Kidney (tissue), 14 donors: ENCODE measurements around the gene ZNRF3. TPM values are rescaled to one million over a fixed set of nuclear protein-coding genes. Genes with fewer than 3 reads are reported as not detected.

Experiments used
- DNase-seq, 5 donors: peaks; one replicate each; pipeline ENCODE4 v3.0.0-alpha.2; 2013 to 2020
- FAIRE-seq: peaks from 2 replicates; lab custom pipeline; 2012; peaks lifted over from hg19 to GRCh38; lab: Jason Lieb, UNC
- H3K27ac ChIP-seq, 2 donors: one replicate each; pipeline ENCODE4 v1.7.0; 2013; ENCODE audit warnings: low read depth in 2 of 2, low read length in 2 of 2, inconsistent platforms in 1 of 2
- H3K27me3 ChIP-seq: one replicate; pipeline ENCODE4 v1.7.1; 2013; ENCODE audit warnings: low read length, inconsistent platforms; ENCODE audit not compliant: control insufficient read depth, insufficient read depth
- H3K36me3 ChIP-seq, 3 donors: one replicate each; pipeline versions ENCODE4 v1.7.0 to v1.7.1; 2013; ENCODE audit warnings: low read length in 3 of 3, control low read depth in 1 of 3, inconsistent platforms in 1 of 3; ENCODE audit not compliant: insufficient read depth in 3 of 3, control insufficient read depth in 2 of 3
- H3K4me1 ChIP-seq, 3 donors: one replicate each; pipeline versions ENCODE4 v1.7.0 to v1.7.1; 2013; ENCODE audit warnings: low read length in 3 of 3, inconsistent platforms in 1 of 3, low read depth in 1 of 3; ENCODE audit not compliant: control insufficient read depth in 2 of 3, insufficient read depth in 2 of 3
- H3K4me3 ChIP-seq, 3 donors: one replicate each; pipeline versions ENCODE4 v1.7.0 to v1.8.1; 2013; ENCODE audit warnings: low read length in 3 of 3, control low read depth in 1 of 3, inconsistent platforms in 1 of 3
- H3K9ac ChIP-seq, 3 donors: one replicate each; pipeline versions ENCODE4 v1.7.0 to v1.7.1; 2013; ENCODE audit warnings: low read length in 3 of 3, control low read depth in 1 of 3, inconsistent platforms in 1 of 3
- H3K9me3 ChIP-seq, 3 donors: one replicate each; pipeline versions ENCODE4 v1.7.0 to v1.7.1; 2013; ENCODE audit warnings: low read length in 3 of 3, control low read depth in 1 of 3, inconsistent platforms in 1 of 3; ENCODE audit not compliant: control insufficient read depth in 2 of 3, insufficient read depth in 1 of 3
- intact Hi-C: fragments of 100-400 bp; cut with DNase I; formaldehyde crosslinking; loops from one replicate; pipeline ENCODE4 v1.11.1; 2022
- polyA plus RNA-seq: library from polyadenylated mRNA; stranded (reverse); fragments of 350-450 nt; fragmentation: Illumina TruSeq; extraction: RNeasy Lipid Tissue Mini Kit (QIAGEN cat#74804); gene quantifications from one replicate; pipeline ENCODE4 v1.2.3, GENCODE V29; 2014; ENCODE audit warnings: low read depth, low replicate concordance; ENCODE audit not compliant: insufficient read depth
- total RNA-seq: library from RNA; stranded (reverse); fragmentation: NEBNext Ultra II Directional; extraction: Animal tissue kit (Norgen Biotek cat#: 25700); gene quantifications from one replicate; pipeline ENCODE4 v1.2.1, GENCODE V29; 2021
- TF ChIP-seq, protein P1 (sequence below): IDR thresholded peaks from 3 replicates; pipeline ENCODE4 v1.5.1; 2012; ENCODE audit warnings: mild to moderate bottlenecking, moderate library complexity, borderline replicate concordance; ENCODE audit not compliant: insufficient read depth; ENCODE audit errors: extremely low read depth
- donor health status: control.
- donor health status: control.
- donor health status: control.
- donor health status: control.
- donor health status: control.
- donor health status: DM: yes; HTN: yes; CAD: no.
- donor health status: Normal renal cell carcinoma (clear cell type).

The ZNRF3 gene
- total and polyA plus RNA-seq, 2 donors from 2014 or later = 6.8 to 24.4 TPM

GRCh38 chr22:29049655-29050263, 166.4 kb downstream of the ZNRF3 start:
- no peaks in the 10 kb centered on the region for H3K9me3 ChIP-seq
- H3K36me3 ChIP-seq = peaks cover 2 to 42% (median 19%) of the 10 kb centered on the region in 3 donors
- no peak for FAIRE-seq
- no peak overlapping the region for H3K4me3 ChIP-seq
- H3K27me3 ChIP-seq = no peaks in the 10 kb centered on the region
- no peak overlapping the region for H3K9ac ChIP-seq
- DNase-seq = peak in 4 of 5 donors; percentile 45 to 73 (median 56)
- intact Hi-C loops = no loop called here
- TF ChIP-seq, protein P1, sequence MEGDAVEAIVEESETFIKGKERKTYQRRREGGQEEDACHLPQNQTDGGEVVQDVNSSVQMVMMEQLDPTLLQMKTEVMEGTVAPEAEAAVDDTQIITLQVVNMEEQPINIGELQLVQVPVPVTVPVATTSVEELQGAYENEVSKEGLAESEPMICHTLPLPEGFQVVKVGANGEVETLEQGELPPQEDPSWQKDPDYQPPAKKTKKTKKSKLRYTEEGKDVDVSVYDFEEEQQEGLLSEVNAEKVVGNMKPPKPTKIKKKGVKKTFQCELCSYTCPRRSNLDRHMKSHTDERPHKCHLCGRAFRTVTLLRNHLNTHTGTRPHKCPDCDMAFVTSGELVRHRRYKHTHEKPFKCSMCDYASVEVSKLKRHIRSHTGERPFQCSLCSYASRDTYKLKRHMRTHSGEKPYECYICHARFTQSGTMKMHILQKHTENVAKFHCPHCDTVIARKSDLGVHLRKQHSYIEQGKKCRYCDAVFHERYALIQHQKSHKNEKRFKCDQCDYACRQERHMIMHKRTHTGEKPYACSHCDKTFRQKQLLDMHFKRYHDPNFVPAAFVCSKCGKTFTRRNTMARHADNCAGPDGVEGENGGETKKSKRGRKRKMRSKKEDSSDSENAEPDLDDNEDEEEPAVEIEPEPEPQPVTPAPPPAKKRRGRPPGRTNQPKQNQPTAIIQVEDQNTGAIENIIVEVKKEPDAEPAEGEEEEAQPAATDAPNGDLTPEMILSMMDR = no peak
- no peak overlapping the region for H3K27ac ChIP-seq
- H3K4me1 ChIP-seq = no peaks in the 10 kb centered on the region

DNA sequence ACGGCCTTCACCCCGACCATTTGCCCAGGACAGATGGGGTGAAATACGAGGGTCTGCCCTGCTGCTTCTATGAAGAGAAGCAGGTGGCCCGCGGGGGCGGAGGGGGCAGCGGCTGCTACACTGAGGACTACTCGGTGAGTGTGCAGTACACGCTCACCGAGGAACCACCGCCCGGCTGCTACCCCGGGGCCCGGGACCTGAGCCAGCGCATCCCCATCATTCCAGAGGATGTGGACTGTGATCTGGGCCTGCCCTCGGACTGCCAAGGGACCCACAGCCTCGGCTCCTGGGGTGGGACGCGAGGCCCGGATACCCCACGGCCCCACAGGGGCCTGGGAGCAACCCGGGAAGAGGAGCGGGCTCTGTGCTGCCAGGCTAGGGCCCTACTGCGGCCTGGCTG, 167.1 kb downstream of the ZNRF3 start:
- Histone ChIP-seq H3K4me1 (no peaks in the 10 kb centered on the region), H3K4me3 (no peak overlapping the region), H3K9me3 (no peaks in the 10 kb centered on the region), H3K27me3 (no peaks in the 10 kb centered on the region), H3K36me3 (peaks cover 2 to 42% (median 18%) of the 10 kb centered on the region in 3 donors), H3K27ac (no peak overlapping the region), H3K9ac (no peak overlapping the region)
- DNase-seq (no peak), FAIRE-seq (no peak)
- TF ChIP-seq, protein P1 = no peak
- intact Hi-C loops = no loop called here

GRCh38 chr22:29053048-29053702, 169.8 kb downstream of the ZNRF3 start:
- no peak for FAIRE-seq
- H3K4me1 ChIP-seq = no peaks in the 10 kb centered on the region
- no peaks in the 10 kb centered on the region for H3K27me3 ChIP-seq
- no peak overlapping the region for H3K27ac ChIP-seq
- H3K9me3 ChIP-seq = no peaks in the 10 kb centered on the region
- TF ChIP-seq, protein P1 = no peak
- no peak overlapping the region for H3K9ac ChIP-seq
- no peak overlapping the region for H3K4me3 ChIP-seq
- intact Hi-C loops = no loop called here
- H3K36me3 ChIP-seq = peaks cover 0 to 18% (median 6%) of the 10 kb centered on the region in 3 donors
- DNase-seq = no peak
